ENCODE measurements around the gene DNAJC3.
"Not testable (repeated sequence)": the region's sequence is repeated elsewhere in the genome, so short reads cannot be mapped to it uniquely, and the experiment has no call there.

The DNAJC3 gene

DNA sequence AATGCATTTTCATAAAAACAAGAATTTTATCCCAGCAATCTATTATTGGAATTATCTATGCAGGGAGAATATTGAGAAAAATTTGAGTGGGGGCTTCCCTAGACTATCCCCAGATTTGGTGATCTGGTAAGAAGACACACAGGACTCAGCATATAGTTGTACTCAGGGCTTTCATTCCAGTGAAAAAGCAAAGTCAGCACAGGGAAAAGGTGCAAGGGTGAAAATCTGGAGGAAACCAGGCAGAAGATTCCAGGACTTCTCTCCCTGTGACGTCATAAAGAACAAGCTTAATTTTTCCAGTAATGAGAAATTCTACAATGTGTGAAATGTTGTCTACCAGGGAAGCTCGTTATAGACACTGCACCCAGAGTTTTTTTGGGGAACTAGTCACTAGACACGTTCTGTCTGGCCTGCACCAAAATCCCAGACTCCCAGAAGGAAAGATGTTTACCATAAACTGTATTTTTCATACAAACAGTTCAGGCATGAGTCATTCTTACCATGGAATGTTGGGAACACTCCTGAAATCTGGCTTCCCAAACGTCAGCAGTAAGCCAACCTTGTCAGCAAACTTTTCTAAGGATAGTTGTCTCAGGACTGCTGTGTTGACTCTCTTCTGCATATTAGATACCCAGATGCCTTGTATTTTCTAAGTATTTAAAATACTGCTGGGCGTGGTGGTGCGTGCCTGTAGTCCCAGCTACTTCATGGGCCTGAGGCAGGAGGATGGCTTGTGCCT, 107.4 kb downstream of the DNAJC3 start:
- DNase-seq = no peak

DNA sequence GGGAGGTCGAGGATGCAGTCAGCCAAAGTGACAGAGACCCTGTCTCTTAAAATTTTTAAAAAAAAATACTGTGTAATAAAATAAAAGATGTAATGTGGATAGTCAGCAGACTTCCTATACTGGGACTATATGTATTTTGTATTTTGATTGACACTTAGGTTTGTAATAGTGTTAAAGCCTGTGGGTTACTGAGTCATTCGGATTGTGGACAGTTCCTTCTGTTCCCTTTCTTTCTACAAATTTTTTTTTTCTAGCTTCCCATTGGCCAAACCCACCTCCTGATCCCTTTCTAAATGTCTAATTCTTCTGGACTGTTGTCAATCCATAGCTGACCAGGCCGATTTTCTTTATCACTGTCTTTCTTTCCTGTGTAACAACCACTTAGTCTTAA, 108.0 kb downstream of the DNAJC3 start:
- DNase-seq = no peak

DNA sequence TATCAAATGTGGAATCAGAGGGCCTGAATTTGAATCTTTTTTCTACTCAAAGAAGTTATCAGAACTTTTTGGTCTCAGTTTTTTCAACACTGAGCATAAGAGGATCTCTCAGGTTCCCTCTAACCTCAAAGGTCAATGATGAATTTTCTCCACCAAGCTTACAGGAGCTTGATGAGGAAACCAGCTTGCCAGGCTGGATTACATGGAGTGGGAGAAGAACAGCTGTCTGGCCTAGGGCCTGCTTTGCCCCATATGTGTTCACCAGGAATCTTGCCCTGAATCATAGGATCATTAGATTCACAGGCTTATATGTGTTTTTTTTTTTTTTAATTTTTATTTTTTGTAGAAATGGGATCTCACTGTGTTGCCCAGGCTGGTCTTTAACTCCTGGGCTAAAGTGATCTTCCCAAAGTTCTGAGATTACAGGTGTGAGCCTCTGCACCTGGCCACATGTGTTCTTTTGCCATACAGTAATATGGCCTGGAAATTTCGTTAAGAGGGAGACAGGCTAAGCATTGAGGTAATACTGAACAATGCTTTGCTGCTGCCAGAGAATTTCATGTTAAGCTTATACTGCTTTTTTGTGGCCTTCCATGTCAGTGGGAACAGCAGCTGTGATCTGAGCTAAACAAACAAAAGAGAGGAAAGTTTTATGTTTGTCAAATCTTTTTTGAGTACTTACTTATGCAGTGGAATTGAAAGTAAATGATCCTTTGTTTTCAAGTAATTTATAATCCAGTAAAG, 110.6 kb downstream of the DNAJC3 start:
- DNase-seq = no peak

DNA sequence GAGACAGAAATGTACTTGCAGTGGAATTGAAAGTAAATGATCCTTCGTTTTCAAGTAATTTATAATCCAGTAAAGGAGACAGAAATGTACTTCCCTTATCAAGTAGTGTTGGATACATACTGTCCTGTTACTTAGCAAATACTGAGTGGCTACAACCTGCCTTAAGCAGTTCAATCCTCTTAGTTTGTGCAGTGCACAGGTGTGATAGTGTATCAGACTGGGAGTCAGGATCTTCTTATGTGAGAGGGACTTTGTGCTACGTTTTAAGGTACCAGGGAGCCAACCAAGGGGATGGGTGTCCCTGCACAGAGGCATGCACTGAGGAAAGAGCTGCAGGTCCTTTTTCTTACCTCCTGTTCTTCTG, 111.1 kb downstream of the DNAJC3 start:
- no peak for DNase-seq

GRCh38 chr13:95789315-95789714, 112.4 kb downstream of the DNAJC3 start:
- DNase-seq = not testable (repeated sequence)

DNA sequence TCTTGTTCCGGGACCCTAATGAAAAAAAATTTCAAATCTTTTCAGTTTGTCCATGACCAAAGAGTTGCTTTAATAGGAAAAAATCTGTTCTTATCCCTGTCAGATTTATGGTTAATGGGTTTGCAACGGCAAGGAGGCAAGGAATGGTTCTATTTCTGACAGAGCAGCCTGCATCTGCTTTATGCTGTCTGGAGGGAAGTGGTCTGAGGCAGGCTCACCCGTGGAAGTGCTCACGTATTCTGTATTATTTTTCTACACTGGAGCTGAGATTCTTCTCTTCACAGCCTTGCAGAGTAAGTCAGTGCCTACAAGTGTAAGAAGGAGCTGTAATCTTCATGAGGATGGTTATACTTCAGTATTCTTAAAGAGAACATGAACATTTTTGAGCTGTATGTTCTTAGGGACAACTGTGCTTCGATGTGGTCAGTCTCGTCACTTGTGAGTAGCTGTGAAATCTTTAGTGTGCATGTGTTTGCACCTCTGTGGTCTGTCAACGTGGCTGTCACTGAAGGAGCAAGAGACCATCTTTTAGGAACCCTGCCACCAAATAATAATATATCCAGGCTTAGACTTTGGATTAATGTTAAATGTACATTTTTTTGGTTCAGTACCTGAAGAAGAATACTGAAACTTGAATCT, 114.3 kb downstream of the DNAJC3 start:
- DNase-seq = no peak

GRCh38 chr13:95793018-95793555, 116.1 kb downstream of the DNAJC3 start:
- DNase-seq = no peak

GRCh38 chr13:95793781-95794180, 116.8 kb downstream of the DNAJC3 start:
- no peak for DNase-seq

DNA sequence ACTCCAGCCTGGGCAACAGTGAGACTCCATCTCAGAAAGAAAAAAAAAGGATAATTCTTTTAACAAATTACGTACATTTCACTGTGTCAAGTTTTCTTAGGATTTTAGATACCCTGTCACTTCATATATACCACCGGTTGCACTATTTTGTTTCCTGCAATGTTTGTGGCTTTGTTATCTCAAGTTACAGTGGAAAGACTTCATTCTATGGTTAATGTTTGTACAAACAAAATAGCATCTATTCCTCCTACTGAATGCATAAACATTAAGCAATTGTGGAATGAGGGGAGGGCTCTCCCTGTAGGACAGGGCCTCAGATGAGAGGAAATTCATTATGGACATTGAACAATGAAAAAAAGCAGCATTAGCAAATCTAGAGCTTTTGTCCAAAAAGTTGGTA, 120.1 kb downstream of the DNAJC3 start:
- DNase-seq = no peak

GRCh38 chr13:95800436-95800835, 123.5 kb downstream of the DNAJC3 start:
- no peak for DNase-seq

DNA sequence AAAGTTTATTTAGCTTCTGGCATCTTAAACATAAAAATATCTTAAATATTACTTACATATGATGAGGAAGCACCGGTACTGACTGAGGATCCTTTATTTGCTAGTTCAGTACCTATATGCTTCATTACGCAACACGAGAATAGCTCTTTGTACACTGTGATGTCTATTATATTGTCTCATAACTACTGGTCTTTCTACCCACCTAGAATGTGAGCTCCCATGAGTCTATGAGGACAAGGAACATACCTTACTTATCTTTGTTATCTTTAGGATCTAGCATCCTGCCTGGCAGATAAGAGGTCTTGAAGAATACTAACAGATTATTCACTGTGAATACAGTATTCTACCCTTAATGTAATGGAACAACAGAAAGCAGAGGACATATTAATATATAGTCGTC, 124.9 kb downstream of the DNAJC3 start:
- DNase-seq = no peak

GRCh38 chr13:95805921-95806320, 129.0 kb downstream of the DNAJC3 start:
- no peak for DNase-seq

GRCh38 chr13:95809429-95809828, 132.5 kb downstream of the DNAJC3 start:
- DNase-seq = no peak

GRCh38 chr13:95813139-95813538, 136.2 kb downstream of the DNAJC3 start:
- no peak for DNase-seq

GRCh38 chr13:95814495-95814894, 137.6 kb downstream of the DNAJC3 start:
- no peak for DNase-seq

DNA sequence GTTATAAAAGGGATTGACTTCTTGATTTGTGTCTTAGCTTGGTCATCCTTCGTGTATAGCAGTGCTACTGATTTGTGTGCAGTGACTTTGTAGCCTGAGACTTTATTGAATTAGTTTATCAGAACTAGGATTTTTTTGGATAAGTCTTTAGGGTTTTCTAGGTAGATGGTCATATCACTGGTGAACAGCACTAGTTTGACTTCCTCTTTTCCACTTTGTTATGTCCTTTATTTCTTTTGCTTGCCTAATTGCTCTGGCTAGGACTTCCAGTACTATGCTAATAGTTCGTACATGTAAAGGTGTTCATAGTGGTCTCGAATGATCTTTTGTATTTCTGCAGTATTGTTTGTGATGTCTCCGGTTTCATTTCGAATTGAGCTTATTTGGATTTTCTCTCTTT, 145.4 kb downstream of the DNAJC3 start:
- no peak for DNase-seq

GRCh38 chr13:95833126-95833525, 156.2 kb downstream of the DNAJC3 start:
- DNase-seq = no peak

DNA sequence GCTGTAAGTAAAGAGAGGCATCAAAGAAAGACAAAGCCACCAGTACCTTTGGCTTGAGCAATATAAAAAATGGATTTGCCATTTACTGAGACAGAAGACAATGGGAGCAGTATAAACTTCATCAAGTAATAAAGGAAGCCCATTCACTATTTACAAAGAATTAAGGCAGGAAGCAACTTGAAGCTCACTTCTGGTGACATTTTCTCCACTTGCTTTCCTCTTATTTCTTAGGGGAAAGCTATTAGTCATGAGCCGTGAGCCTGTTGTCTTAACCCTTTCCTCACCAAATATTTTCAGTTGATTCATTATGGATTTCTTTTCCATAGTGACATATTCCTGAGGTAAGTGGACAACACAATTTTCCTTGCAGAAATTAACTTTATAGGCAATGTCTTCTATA, 156.8 kb downstream of the DNAJC3 start:
- DNase-seq = no peak

DNA sequence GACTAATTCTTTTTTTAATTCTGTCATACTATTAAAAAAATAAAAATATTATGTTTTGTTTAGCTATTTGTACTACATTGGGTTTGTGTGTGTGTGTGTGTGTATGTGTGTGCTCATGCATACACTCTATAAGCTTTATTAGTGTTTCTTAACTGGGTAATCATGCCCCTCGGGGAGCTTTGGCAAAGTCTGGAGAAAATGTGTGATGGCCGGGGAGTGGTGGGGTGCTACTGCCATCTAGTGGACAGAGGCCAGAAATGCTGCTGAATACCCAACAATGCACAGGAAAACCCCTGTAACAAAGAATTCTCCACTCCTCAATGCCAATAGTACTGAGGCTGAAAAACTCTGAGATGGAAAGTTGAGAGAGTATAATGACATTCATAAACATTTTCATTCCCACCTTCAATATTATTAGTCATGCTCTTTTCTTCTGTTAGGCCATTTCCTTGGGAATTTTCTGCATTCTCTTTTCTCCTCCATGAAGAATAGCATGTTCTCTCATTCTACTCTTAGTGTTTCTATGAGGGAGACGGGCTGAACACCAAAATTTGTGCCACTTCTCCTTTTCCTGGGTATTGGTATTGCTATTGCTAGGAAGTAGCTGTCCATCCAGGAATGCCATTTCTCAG, 157.3 kb downstream of the DNAJC3 start:
- peak; percentile 54 to 55 for DNase-seq

GRCh38 chr13:95841894-95842293, 165.0 kb downstream of the DNAJC3 start:
- no peak for DNase-seq

- DNase-seq = no peak
Observed at GRCh38 chr13:95842898-95843297, 166.0 kb downstream of the DNAJC3 start.
